CD14-positive monocyte (primary cell): ENCODE measurements around the gene APOB. TPM values are rescaled to one million over a fixed set of nuclear protein-coding genes. Genes with fewer than 3 reads are reported as not detected.

Source experiments
- DNase-seq, 3 donors: peaks; one replicate each; pipeline ENCODE4 v3.0.0-alpha.2; 2011 to 2022
- H2AFZ ChIP-seq: 2 replicates; pipeline ENCODE4 v1.6.0; 2012; ENCODE audit warnings: mild to moderate bottlenecking, low read depth, low read length, inconsistent platforms; ENCODE audit not compliant: insufficient read depth, poor library complexity, severe bottlenecking
- H3K27ac ChIP-seq, 2 donors: 1 replicate in 1 of 2; 2 replicates in 1 of 2; pipeline ENCODE4 v1.5.1; 2012 to 2013; ENCODE audit warnings: low read length in 2 of 2, control low read depth in 1 of 2, inconsistent platforms in 1 of 2, low read depth in 1 of 2, mild to moderate bottlenecking in 1 of 2
- H3K27me3 ChIP-seq, 2 donors: one replicate each; pipeline versions ENCODE4 v1.6.0 to v1.6.1; 2011 to 2013; ENCODE audit warnings: low read length in 2 of 2; ENCODE audit not compliant: control insufficient read depth in 2 of 2, insufficient read depth in 2 of 2
- H3K36me3 ChIP-seq, 2 donors: replicated peaks in 1 of 2; 1 replicate in 1 of 2; 2 replicates in 1 of 2; pipeline versions ENCODE4 v1.5.1 to v1.6.1; 2012 to 2013; ENCODE audit warnings: low read length in 2 of 2, control low read depth in 1 of 2, inconsistent platforms in 1 of 2, mild to moderate bottlenecking in 1 of 2; ENCODE audit not compliant: insufficient read depth in 2 of 2, control insufficient read depth in 1 of 2
- H3K4me1 ChIP-seq, 2 donors: 1 replicate in 1 of 2; 2 replicates in 1 of 2; pipeline versions ENCODE4 v1.5.1 to v1.6.1; 2012 to 2013; ENCODE audit warnings: low read length in 2 of 2, control low read depth in 1 of 2, inconsistent platforms in 1 of 2, mild to moderate bottlenecking in 1 of 2, moderate library complexity in 1 of 2; ENCODE audit not compliant: insufficient read depth in 2 of 2, control insufficient read depth in 1 of 2
- H3K4me2 ChIP-seq: replicated peaks from 2 replicates; pipeline ENCODE3; 2012; ENCODE audit warnings: low read length, moderate library complexity, mild to moderate bottlenecking; ENCODE audit not compliant: poor library complexity, severe bottlenecking; ENCODE audit errors: extremely low read depth
- H3K4me3 ChIP-seq, 3 experiments: fragments of 200-600 bp in 1 of 3; sonication (generic) in 1 of 3; replicated peaks in 1 of 3; 1 replicate in 2 of 3; 2 replicates in 1 of 3; pipeline ENCODE4 v1.5.1; 2011 to 2013; ENCODE audit warnings: low read length in 3 of 3, mild to moderate bottlenecking in 3 of 3, control low read depth in 2 of 3, low read depth in 2 of 3, inconsistent platforms in 1 of 3, moderate library complexity in 1 of 3
- H3K79me2 ChIP-seq: 2 replicates; pipeline ENCODE4 v1.6.0; 2012; ENCODE audit warnings: mild to moderate bottlenecking, control low read depth, inconsistent platforms, low read length, moderate library complexity; ENCODE audit not compliant: insufficient read depth
- H3K9ac ChIP-seq: 2 replicates; pipeline ENCODE4 v1.6.0; 2017; ENCODE audit warnings: low read length, mild to moderate bottlenecking; ENCODE audit not compliant: insufficient read depth, poor library complexity, severe bottlenecking
- H3K9me3 ChIP-seq, 2 donors: replicated peaks in 1 of 2; 1 replicate in 1 of 2; 2 replicates in 1 of 2; pipeline versions ENCODE4 v1.5.1 to v1.6.1; 2012 to 2013; ENCODE audit warnings: low read length in 2 of 2, control low read depth in 1 of 2; ENCODE audit not compliant: control insufficient read depth in 1 of 2, insufficient read depth in 1 of 2
- H4K20me1 ChIP-seq: 2 replicates; pipeline ENCODE4 v1.6.0; 2012; ENCODE audit warnings: mild to moderate bottlenecking, low read length, control low read depth, moderate library complexity; ENCODE audit not compliant: insufficient read depth
- H3K27ac Mint-ChIP-seq, 7 donors: one replicate each; pipeline ENCODE4 v1.8.0; 2020; ENCODE audit warnings: mild to moderate bottlenecking in 7 of 7, mixed read lengths in 7 of 7, moderate library complexity in 6 of 7, inconsistent platforms in 2 of 7
- H3K27me3 Mint-ChIP-seq, 3 donors: one replicate each; pipeline ENCODE4 v1.8.0; 2021 to 2022; ENCODE audit warnings: low read depth in 3 of 3, mild to moderate bottlenecking in 3 of 3, mixed read lengths in 3 of 3, moderate library complexity in 3 of 3, inconsistent platforms in 1 of 3
- H3K36me3 Mint-ChIP-seq, 2 donors: one replicate each; pipeline ENCODE4 v1.8.0; 2020; ENCODE audit warnings: mixed read lengths in 2 of 2, inconsistent platforms in 1 of 2, mild to moderate bottlenecking in 1 of 2
- H3K4me1 Mint-ChIP-seq: one replicate; pipeline ENCODE4 v1.8.0; 2020; ENCODE audit warnings: mild to moderate bottlenecking, mixed read lengths
- H3K4me3 Mint-ChIP-seq, 2 donors: one replicate each; pipeline ENCODE4 v1.8.0; 2020; ENCODE audit warnings: mild to moderate bottlenecking in 2 of 2, mixed read lengths in 2 of 2, moderate library complexity in 1 of 2
- H3K9me3 Mint-ChIP-seq, 7 donors: one replicate each; pipeline ENCODE4 v1.8.0; 2020 to 2022; ENCODE audit warnings: mixed read lengths in 7 of 7, mild to moderate bottlenecking in 6 of 7, moderate library complexity in 6 of 7, inconsistent platforms in 2 of 7
- WGBS: methylation state at CpG from one replicate; pipeline ENCODE4 v1.1.5; 2013; ENCODE audit warnings: missing lambda C conversion rate; ENCODE audit not compliant: insufficient coverage; 5-methylcytosine and 5-hydroxymethylcytosine counted together
- intact Hi-C, 2 donors: fragments of 100-400 bp; cut with micrococcal nuclease; formaldehyde crosslinking; loops; one replicate each; pipeline versions ENCODE4 v1.15.0 to v1.15.1; 2023
- polyA minus RNA-seq: library from RNA; depleted of rRNA, polyadenylated mRNA; stranded (reverse); fragments of >200 nt; gene quantifications from 2 replicates; pipeline ENCODE4 v1.2.3, GENCODE V29; 2012
- polyA plus RNA-seq, 3 donors: library from polyadenylated mRNA; depleted of rRNA in 1 of 3; unstranded in 2 of 3; stranded (reverse) in 1 of 3; fragments of 300-500 nt in 2 of 3; fragments of >200 nt in 1 of 3; fragmentation: Illumina TruSeq in 2 of 3; gene quantifications; 1 replicate in 2 of 3; 2 replicates in 1 of 3; pipeline ENCODE4 v1.2.3, GENCODE V29; 2012 to 2021
- total RNA-seq, 12 experiments: library from RNA in 1 of 12; stranded (reverse) in 1 of 12; fragments of 120-200 nt in 1 of 12; gene quantifications; one replicate each; pipeline ENCODE4 v1.2.4 and lab custom pipeline; 2013 to 2026; ENCODE audit warnings: mixed read lengths in 6 of 12, inconsistent platforms in 1 of 12
- TF ChIP-seq, protein P1 (sequence below): fragments of 200-600 bp; IDR thresholded peaks from one replicate; pipeline ENCODE4 v1.8.0; 2022; ENCODE audit warnings: antibody characterized with exemption, mild to moderate bottlenecking

The APOB gene, protein sequence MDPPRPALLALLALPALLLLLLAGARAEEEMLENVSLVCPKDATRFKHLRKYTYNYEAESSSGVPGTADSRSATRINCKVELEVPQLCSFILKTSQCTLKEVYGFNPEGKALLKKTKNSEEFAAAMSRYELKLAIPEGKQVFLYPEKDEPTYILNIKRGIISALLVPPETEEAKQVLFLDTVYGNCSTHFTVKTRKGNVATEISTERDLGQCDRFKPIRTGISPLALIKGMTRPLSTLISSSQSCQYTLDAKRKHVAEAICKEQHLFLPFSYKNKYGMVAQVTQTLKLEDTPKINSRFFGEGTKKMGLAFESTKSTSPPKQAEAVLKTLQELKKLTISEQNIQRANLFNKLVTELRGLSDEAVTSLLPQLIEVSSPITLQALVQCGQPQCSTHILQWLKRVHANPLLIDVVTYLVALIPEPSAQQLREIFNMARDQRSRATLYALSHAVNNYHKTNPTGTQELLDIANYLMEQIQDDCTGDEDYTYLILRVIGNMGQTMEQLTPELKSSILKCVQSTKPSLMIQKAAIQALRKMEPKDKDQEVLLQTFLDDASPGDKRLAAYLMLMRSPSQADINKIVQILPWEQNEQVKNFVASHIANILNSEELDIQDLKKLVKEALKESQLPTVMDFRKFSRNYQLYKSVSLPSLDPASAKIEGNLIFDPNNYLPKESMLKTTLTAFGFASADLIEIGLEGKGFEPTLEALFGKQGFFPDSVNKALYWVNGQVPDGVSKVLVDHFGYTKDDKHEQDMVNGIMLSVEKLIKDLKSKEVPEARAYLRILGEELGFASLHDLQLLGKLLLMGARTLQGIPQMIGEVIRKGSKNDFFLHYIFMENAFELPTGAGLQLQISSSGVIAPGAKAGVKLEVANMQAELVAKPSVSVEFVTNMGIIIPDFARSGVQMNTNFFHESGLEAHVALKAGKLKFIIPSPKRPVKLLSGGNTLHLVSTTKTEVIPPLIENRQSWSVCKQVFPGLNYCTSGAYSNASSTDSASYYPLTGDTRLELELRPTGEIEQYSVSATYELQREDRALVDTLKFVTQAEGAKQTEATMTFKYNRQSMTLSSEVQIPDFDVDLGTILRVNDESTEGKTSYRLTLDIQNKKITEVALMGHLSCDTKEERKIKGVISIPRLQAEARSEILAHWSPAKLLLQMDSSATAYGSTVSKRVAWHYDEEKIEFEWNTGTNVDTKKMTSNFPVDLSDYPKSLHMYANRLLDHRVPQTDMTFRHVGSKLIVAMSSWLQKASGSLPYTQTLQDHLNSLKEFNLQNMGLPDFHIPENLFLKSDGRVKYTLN (N-terminal part only)
- not detected for total RNA-seq (2013)
- polyA plus RNA-seq: under 1 TPM in 1 of 3 donors, not detected in 2; 0.02 TPM
- not detected in 2 replicates for polyA minus RNA-seq
- total RNA-seq (lab: John Stamatoyannopoulos, UW): 0 to 3.0 (median 0.06) reads per million in 11 experiments

DNA sequence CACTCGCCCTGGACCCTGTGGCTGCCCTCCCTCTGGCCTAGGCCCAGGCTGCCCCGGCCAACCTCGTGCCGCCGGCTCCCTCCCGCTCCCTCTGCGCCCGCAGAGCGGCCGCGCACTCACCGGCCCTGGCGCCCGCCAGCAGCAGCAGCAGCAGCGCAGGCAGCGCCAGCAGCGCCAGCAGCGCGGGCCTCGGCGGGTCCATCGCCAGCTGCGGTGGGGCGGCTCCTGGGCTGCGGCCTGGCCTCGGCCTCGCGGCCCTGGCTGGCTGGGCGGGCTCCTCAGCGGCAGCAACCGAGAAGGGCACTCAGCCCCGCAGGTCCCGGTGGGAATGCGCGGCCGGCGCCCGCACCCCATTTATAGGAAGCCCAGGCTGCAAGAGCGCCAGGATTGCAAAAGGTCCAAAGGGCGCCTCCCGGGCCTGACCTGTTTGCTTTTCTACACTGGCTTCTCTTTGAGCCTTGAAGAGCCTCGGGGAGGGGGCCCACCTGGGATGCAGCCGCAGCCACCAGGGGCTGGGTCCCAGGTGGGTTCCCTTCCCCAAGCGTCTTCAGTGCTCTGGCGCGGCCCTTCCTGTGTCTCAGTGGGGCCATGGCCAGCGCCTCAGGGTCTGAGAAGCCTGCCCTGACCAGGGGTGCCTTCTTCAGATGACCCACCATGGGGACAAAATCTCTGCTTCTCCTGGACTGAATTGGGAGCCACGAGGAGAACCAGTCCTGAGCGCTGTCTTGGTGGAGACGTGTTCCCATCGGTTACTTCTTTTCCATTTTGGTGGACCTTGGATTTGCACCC, at the start of gene APOB:
Gene APOB, minus strand, starts transcription at position 330 of the 789 bp plus-strand sequence. Its CDS starts 128 bp downstream, at position 202.
- Histone ChIP-seq H3K27me3 (peaks cover 4 to 21% of the 10 kb centered on the region in 2 donors), H3K4me3 (no peak within 1 kb of the TSS), H3K36me3 (no peaks in the 10 kb centered on the region), H3K79me2 (no peaks in the 10 kb centered on the region), H2AFZ (no peak within 1 kb of the TSS), H3K9ac (no peak within 1 kb of the TSS), H3K27ac (no peak within 1 kb of the TSS), H4K20me1 (no peaks in the 10 kb centered on the region), H3K4me1 (no peaks in the 10 kb centered on the region), H3K9me3 (peaks cover 0 to 4% of the 10 kb centered on the region in 2 donors), H3K4me2 (no peak within 1 kb of the TSS)
- peaks cover 3% of the 10 kb centered on the region for H3K4me1 Mint-ChIP-seq
- peak within 1 kb of the TSS in 1 of 2 donors; percentile 33 for H3K4me3 Mint-ChIP-seq
- no peak within 1 kb of the TSS for H3K27ac Mint-ChIP-seq
- H3K36me3 Mint-ChIP-seq: no peaks in the 10 kb centered on the region
- intact Hi-C loops: loop anchor here (2.0 to 10.0 kb wide), 3 partner anchors 273 to 1311 kb away; no protein-coding TSS in a partner anchor
- H3K9me3 Mint-ChIP-seq: peaks cover 0 to 6% (median 0%) of the 10 kb centered on the region in 7 donors
- peaks cover 19 to 29% (median 28%) of the 10 kb centered on the region in 3 donors for H3K27me3 Mint-ChIP-seq
- TF ChIP-seq, protein P1, sequence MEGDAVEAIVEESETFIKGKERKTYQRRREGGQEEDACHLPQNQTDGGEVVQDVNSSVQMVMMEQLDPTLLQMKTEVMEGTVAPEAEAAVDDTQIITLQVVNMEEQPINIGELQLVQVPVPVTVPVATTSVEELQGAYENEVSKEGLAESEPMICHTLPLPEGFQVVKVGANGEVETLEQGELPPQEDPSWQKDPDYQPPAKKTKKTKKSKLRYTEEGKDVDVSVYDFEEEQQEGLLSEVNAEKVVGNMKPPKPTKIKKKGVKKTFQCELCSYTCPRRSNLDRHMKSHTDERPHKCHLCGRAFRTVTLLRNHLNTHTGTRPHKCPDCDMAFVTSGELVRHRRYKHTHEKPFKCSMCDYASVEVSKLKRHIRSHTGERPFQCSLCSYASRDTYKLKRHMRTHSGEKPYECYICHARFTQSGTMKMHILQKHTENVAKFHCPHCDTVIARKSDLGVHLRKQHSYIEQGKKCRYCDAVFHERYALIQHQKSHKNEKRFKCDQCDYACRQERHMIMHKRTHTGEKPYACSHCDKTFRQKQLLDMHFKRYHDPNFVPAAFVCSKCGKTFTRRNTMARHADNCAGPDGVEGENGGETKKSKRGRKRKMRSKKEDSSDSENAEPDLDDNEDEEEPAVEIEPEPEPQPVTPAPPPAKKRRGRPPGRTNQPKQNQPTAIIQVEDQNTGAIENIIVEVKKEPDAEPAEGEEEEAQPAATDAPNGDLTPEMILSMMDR: no peak
- WGBS: 32% methylated on average over 48 of the region's 51 CpGs
- no peak for DNase-seq
